Heart right ventricle (tissue), 16 donors: Measurements from ENCODE around the gene RGS6. TPM values are rescaled to one million over a fixed set of nuclear protein-coding genes. Genes with fewer than 3 reads are reported as not detected.

Source experiments
- ATAC-seq, 8 donors: fragments of 200-7000 bp; cut with Tn5 transposase; one replicate each; pipeline ENCODE4 v1.9.1; 2020; ENCODE audit warnings: mild to moderate bottlenecking in 8 of 8, moderate library complexity in 8 of 8, moderate number of reproducible peaks in 1 of 8
- DNase-seq, 2 donors: peaks; one replicate each; pipeline ENCODE4 v3.0.0-alpha.2; 2020
- H3K27ac ChIP-seq, 10 donors: fragments of 200-600 bp; sonication (generic) in 2 of 10; one replicate each; pipeline versions ENCODE4 v1.5.0 to v1.8.0; 2020 to 2022; ENCODE audit warnings: mild to moderate bottlenecking in 3 of 10
- H3K27me3 ChIP-seq, 7 donors: fragments of 200-600 bp; one replicate each; pipeline ENCODE4 v1.8.0; 2021 to 2022; ENCODE audit warnings: mild to moderate bottlenecking in 2 of 7
- H3K36me3 ChIP-seq, 9 donors: fragments of 200-600 bp; sonication (generic) in 1 of 9; one replicate each; pipeline versions ENCODE4 v1.5.0 to v1.8.0; 2020 to 2022; ENCODE audit warnings: mild to moderate bottlenecking in 2 of 9
- H3K4me1 ChIP-seq, 9 donors: fragments of 200-600 bp; sonication (generic) in 1 of 9; one replicate each; pipeline versions ENCODE4 v1.5.0 to v1.8.0; 2020 to 2022; ENCODE audit warnings: mild to moderate bottlenecking in 4 of 9
- H3K4me3 ChIP-seq, 10 donors: fragments of 200-600 bp; sonication (generic) in 2 of 10; one replicate each; pipeline versions ENCODE4 v1.5.0 to v1.8.0; 2020 to 2022; ENCODE audit warnings: mild to moderate bottlenecking in 7 of 10, moderate library complexity in 2 of 10
- H3K9me3 ChIP-seq, 11 donors: fragments of 200-600 bp in 10 of 11; sonication (generic) in 2 of 11; one replicate each; pipeline versions ENCODE4 v1.5.0 to v1.8.0; 2013 to 2022; ENCODE audit warnings: mild to moderate bottlenecking in 2 of 11, control low read depth in 1 of 11, moderate library complexity in 1 of 11
- CTCF ChIP-seq, 9 donors: fragments of 200-600 bp; sonication (generic) in 2 of 9; IDR thresholded peaks; one replicate each; pipeline versions ENCODE4 v1.5.0 to v1.8.0; 2021 to 2022; ENCODE audit warnings: antibody characterized with exemption in 9 of 9, mild to moderate bottlenecking in 5 of 9, moderate library complexity in 1 of 9
- WGBS, 2 donors: extraction: QIAGEN DNeasy Blood & Tissue Kit; methylation state at CpG; one replicate each; pipeline ENCODE4 v1.1.7; 2013; ENCODE audit warnings: inconsistent platforms in 1 of 2; 5-methylcytosine and 5-hydroxymethylcytosine counted together
- intact Hi-C, 10 donors: fragments of 100-400 bp; cut with DNase I; formaldehyde crosslinking; loops; one replicate each; pipeline versions ENCODE4 v1.11.1 to v1.14.2; 2022
- polyA plus RNA-seq, 2 donors: library from polyadenylated mRNA; stranded (reverse); fragments of 200-250 nt; gene quantifications; one replicate each; pipeline ENCODE4 v1.2.3, GENCODE V29; 2013
- total RNA-seq, 10 donors: library from RNA; stranded (reverse); fragmentation: NEBNext Ultra II Directional in 3 of 10; extraction: Animal tissue kit (Norgen Biotek cat#: 25700) in 3 of 10; gene quantifications; one replicate each; pipeline versions ENCODE4 v1.2.1 to v1.2.4, GENCODE V29; 2021 to 2023
- donor health status: Arrhythmogenic right ventricular cardiomyopathy.
- donor health status: ischemic (EF 13 %, LVEDD 7.1; RV severe dilation, severe dysfunction).
- donor health status: healthy with polysubstance abuse.
- donor health status: DM: no; HTN: yes; CAD: no.
- donor health status: DM: no; HTN: no; CAD: no.
- donor health status: ischemic (EF 25% LVEDD 6.9; RV normal size, moderate dysfunction).
- donor health status: ischemic (EF 25% LVEDD 5.7; RV mildly dilated, moderate dysfunction).
- donor health status: healthy.
- donor health status: DM: yes; HTN: yes; CAD: no.
- donor health status: Ischemic cardiomyopathy.
- donor health status: ischemic (EF 35%, LVEDD 5.7; RV mildly dilated, moderate dysfunction).
- donor health status: nonischemic (EF 11% LVEDD 7.7; RV severe dilation, severe dysfunction).
- donor health status: DM: yes; HTN: yes; CAD: no.
- donor health status: PGD.
- donor health status: ischemic (EF 29% LVEDD 5.4; RV normal size, mild dysfunction).
- donor health status: nonischemic (EF 23%, LVEDD 6.1; RV moderate dilation, normal function).

The RGS6 gene
- total and polyA plus RNA-seq, 12 donors: 1.2 to 31.9 (median 19.0) TPM

DNA sequence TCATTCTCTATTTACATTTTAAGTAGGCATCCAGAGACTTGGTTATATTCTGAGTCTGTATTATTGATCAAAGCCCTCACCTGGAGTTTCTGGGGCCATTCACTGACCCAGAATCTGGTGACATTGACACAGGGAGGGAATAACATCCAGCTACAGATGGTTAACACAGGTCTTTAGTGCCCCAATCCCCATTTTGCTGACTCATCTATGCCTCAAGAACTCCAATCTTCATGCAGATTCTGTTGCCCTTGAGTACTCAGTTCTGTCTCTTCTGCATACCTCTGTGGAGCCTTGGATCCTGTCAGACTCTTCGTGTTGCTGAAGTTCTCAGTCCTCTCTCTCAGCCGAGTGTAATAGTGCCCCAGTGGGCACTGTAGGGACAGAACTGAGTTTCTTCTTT, 208.9 kb downstream of the RGS6 start:
- Histone ChIP-seq H3K36me3 (no peaks in the 10 kb centered on the region), H3K4me1 (peaks cover 0 to 4% (median 0%) of the 10 kb centered on the region in 9 donors), H3K4me3 (no peak overlapping the region), H3K27ac (no peak overlapping the region), H3K27me3 (no peaks in the 10 kb centered on the region), H3K9me3 (no peaks in the 10 kb centered on the region)
- intact Hi-C loops: no loop called here
- ATAC-seq (no peak), DNase-seq (no peak)
- TF ChIP-seq CTCF (IDR thresholded peaks at IDR 0.05): no peak
- 85 to 95% methylated on average over 2 of the region's 2 CpGs for WGBS, 2 donors

GRCh38 chr14:72142328-72142727, 210.1 kb downstream of the RGS6 start:
- no peaks in the 10 kb centered on the region for H3K9me3 ChIP-seq
- peaks cover 0 to 4% (median 0%) of the 10 kb centered on the region in 9 donors for H3K4me1 ChIP-seq
- H3K27me3 ChIP-seq: no peaks in the 10 kb centered on the region
- DNase-seq (no peak), ATAC-seq (peak in 3 of 8 donors; percentile 17 to 42 (median 42))
- no peak overlapping the region for H3K27ac ChIP-seq
- TF ChIP-seq CTCF (IDR thresholded peaks at IDR 0.05): no peak
- H3K36me3 ChIP-seq: no peaks in the 10 kb centered on the region
- intact Hi-C loops: no loop called here
- no peak overlapping the region for H3K4me3 ChIP-seq
- 60 to 63% methylated on average over 2 of the region's 2 CpGs for WGBS, 2 donors

DNA sequence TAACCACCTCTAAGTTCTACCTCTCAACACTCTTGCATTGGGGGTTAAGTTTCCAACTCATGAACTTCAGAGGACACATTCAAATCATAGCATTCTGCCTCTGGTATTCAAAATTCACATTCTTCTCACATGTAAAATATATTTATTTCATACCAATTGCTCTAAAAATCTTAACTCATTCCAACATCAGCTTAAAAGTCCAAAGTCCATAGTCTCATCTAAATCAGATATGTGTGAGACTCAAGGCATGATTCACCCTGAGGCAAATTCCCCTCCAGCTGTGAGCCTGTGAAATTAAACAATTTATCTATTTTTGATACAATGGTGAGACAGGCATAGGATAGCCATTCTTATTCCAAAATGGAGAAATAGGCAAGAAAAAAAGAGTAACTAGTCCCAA, 214.0 kb downstream of the RGS6 start:
- no peak for TF ChIP-seq CTCF (IDR thresholded peaks at IDR 0.05)
- Histone ChIP-seq H3K27me3 (no peaks in the 10 kb centered on the region), H3K36me3 (no peaks in the 10 kb centered on the region), H3K9me3 (no peaks in the 10 kb centered on the region), H3K4me1 (peaks cover 0 to 4% (median 0%) of the 10 kb centered on the region in 9 donors), H3K4me3 (no peak overlapping the region), H3K27ac (no peak overlapping the region)
- no peak for ATAC-seq
- intact Hi-C loops: no loop called here
- no peak for DNase-seq

- DNase-seq (no peak), ATAC-seq (peak in 2 of 8 donors; percentile 45 to 61)
- Histone ChIP-seq H3K36me3 (no peaks in the 10 kb centered on the region), H3K9me3 (peaks cover 0 to 11% (median 0%) of the 10 kb centered on the region in 11 donors), H3K4me3 (no peak overlapping the region), H3K4me1 (peaks cover 0 to 34% (median 7%) of the 10 kb centered on the region in 9 donors), H3K27me3 (no peaks in the 10 kb centered on the region), H3K27ac (peak overlapping the region in 1 of 10 donors; percentile 16)
- WGBS, 2 donors: 62 to 82% methylated on average over 10 of the region's 10 CpGs
- intact Hi-C loops: no loop called here
- TF ChIP-seq CTCF (IDR thresholded peaks at IDR 0.05): no peak
These were observed 222.6 kb downstream of the RGS6 start for GRCh38 chr14:72154645-72155378.
